SU-DHL-6 (cell line): ENCODE data around the gene VSTM4.

Experiments used
- H2AFZ ChIP-seq: fragments of 200-600 bp; sonication (generic); 2 replicates; pipeline ENCODE4 v1.6.1; 2014; ENCODE audit warnings: low read depth, mild to moderate bottlenecking, moderate library complexity, mixed read lengths, antibody characterized with exemption, low read length; ENCODE audit not compliant: severe bottlenecking
- H3F3A ChIP-seq: fragments of 200-600 bp; shearing (Covaris generic); 2 replicates; pipeline ENCODE4 v1.6.0; 2016; ENCODE audit warnings: antibody characterized with exemption, mild to moderate bottlenecking; ENCODE audit not compliant: insufficient read depth
- H3K27ac ChIP-seq: fragments of 200-600 bp; sonication (generic); 2 replicates; pipeline ENCODE4 v1.5.1; 2016; ENCODE audit warnings: low read depth, mild to moderate bottlenecking, low read length, moderate library complexity, mixed read lengths
- H3K27me3 ChIP-seq: fragments of 200-600 bp; sonication (generic), shearing (Covaris generic); 2 replicates; pipeline ENCODE4 v1.6.0; 2014; ENCODE audit warnings: mild to moderate bottlenecking, low read length
- H3K36me3 ChIP-seq: fragments of 200-600 bp; sonication (generic); 2 replicates; pipeline ENCODE4 v1.6.1; 2014; ENCODE audit warnings: mild to moderate bottlenecking, low read length, mixed read lengths
- H3K4me2 ChIP-seq: fragments of 300-600, 200-600 bp; shearing (Covaris generic), sonication (generic); 2 replicates; pipeline ENCODE4 v1.6.0; 2014; ENCODE audit warnings: low read length, low read depth, mild to moderate bottlenecking; ENCODE audit not compliant: poor library complexity, severe bottlenecking
- H3K4me3 ChIP-seq: fragments of 200-600 bp; sonication (generic); 2 replicates; pipeline ENCODE4 v1.5.1; 2014; ENCODE audit warnings: antibody characterized with exemption, low read length, mild to moderate bottlenecking, mixed read lengths; ENCODE audit not compliant: insufficient read depth, poor library complexity, severe bottlenecking
- H3K79me2 ChIP-seq: fragments of 200-600 bp; sonication (generic); 2 replicates; pipeline ENCODE4 v1.6.1; 2014; ENCODE audit warnings: mild to moderate bottlenecking, low read length, moderate library complexity; ENCODE audit not compliant: insufficient read depth
- H3K9ac ChIP-seq: fragments of 200-600 bp; sonication (generic); 2 replicates; pipeline ENCODE4 v1.7.0; 2014; ENCODE audit warnings: mild to moderate bottlenecking, low read length
- H3K9me2 ChIP-seq: fragments of 200-600 bp; sonication (generic); replicated peaks from 2 replicates; pipeline ENCODE4 v1.6.1; 2014; ENCODE audit warnings: low read length; ENCODE audit not compliant: insufficient read depth
- H3K9me3 ChIP-seq: fragments of 200-600 bp; sonication (generic); 2 replicates; pipeline ENCODE4 v1.6.1; 2014; ENCODE audit warnings: low read length, mixed read lengths; ENCODE audit not compliant: insufficient read depth
- H4K20me1 ChIP-seq: fragments of 200-600 bp; sonication (generic); 2 replicates; pipeline ENCODE4 v1.6.1; 2014; ENCODE audit warnings: low read depth, mild to moderate bottlenecking, antibody characterized with exemption, low read length, moderate library complexity, mixed read lengths
- EZH2phosphoT487 ChIP-seq: fragments of 200-600 bp; sonication (generic), shearing (Covaris generic); conservative IDR thresholded peaks from 2 replicates; pipeline ENCODE4 v1.6.1; 2018; ENCODE audit warnings: mild to moderate bottlenecking, antibody characterized with exemption, low read length, moderate library complexity, mixed read lengths
- TF ChIP-seq, protein P1 (sequence below): fragments of 200-600 bp; sonication (generic); IDR thresholded peaks from one replicate; pipeline ENCODE4 v1.5.1; 2017; ENCODE audit warnings: antibody characterized with exemption, mild to moderate bottlenecking, low read length, moderate library complexity; ENCODE audit not compliant: insufficient read depth, poor library complexity, severe bottlenecking

The VSTM4 gene

GRCh38 chr10:49139846-49140195 lies 24.5 kb upstream of the VSTM4 start:
- Histone ChIP-seq H3K79me2 (no peaks in the 10 kb centered on the region), H3K4me3 (no peak overlapping the region), H3K9me2 (no peaks in the 10 kb centered on the region), H2AFZ (no peak overlapping the region), H3K9ac (no peak overlapping the region), H3F3A (no peaks in the 10 kb centered on the region), H4K20me1 (no peaks in the 10 kb centered on the region), H3K36me3 (no peaks in the 10 kb centered on the region), H3K4me2 (no peak overlapping the region), H3K9me3 (no peaks in the 10 kb centered on the region), H3K27ac (no peak overlapping the region), H3K27me3 (no peaks in the 10 kb centered on the region)
- TF ChIP-seq, protein P1, sequence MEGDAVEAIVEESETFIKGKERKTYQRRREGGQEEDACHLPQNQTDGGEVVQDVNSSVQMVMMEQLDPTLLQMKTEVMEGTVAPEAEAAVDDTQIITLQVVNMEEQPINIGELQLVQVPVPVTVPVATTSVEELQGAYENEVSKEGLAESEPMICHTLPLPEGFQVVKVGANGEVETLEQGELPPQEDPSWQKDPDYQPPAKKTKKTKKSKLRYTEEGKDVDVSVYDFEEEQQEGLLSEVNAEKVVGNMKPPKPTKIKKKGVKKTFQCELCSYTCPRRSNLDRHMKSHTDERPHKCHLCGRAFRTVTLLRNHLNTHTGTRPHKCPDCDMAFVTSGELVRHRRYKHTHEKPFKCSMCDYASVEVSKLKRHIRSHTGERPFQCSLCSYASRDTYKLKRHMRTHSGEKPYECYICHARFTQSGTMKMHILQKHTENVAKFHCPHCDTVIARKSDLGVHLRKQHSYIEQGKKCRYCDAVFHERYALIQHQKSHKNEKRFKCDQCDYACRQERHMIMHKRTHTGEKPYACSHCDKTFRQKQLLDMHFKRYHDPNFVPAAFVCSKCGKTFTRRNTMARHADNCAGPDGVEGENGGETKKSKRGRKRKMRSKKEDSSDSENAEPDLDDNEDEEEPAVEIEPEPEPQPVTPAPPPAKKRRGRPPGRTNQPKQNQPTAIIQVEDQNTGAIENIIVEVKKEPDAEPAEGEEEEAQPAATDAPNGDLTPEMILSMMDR: no peak
- no peak for TF ChIP-seq EZH2phosphoT487

DNA sequence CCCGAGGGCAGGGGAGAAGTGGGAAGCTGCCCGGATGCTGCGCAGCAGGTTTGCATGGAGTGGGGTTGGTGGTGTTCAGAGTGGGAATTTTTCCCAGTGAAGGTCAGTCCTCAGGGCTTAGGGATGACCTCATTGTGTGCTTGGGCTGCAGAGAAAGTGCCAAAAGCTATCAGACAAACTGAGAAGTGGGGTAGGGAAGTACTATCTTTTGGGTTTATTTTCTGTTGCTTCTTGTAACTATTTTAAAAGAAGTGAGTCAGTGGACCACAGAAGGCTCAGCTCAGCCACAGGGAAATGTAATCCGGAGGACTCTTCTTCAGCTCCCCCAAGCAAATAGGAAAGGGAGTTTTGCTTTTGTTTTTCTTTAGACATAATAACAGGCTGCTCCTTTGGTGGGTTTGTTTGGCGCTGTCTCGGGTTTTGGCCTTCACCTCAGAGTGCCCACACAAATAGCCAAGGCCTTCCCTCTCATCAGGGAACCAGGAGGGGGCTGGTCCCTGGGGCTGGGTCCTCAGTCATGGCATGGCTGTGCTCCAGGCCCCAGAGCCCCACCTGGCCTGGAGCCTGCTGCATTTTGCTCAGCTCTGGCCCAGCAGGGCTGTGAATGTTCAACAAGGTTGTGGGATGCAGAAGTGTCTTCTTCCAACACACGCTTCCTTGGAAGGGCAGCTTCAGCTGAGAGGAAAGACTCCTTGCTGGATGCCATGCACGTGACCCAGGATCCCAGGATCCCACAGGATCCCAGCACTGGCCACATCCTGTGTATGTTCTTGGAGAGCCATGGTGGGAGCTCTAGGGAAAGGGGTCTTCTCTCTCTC lies 23.9 kb upstream of the VSTM4 start:
- no peak overlapping the region for H3K4me2 ChIP-seq
- no peaks in the 10 kb centered on the region for H3K27me3 ChIP-seq
- TF ChIP-seq, protein P1: no peak
- no peak for TF ChIP-seq EZH2phosphoT487
- H3F3A ChIP-seq: no peaks in the 10 kb centered on the region
- H3K9ac ChIP-seq: no peak overlapping the region
- H3K36me3 ChIP-seq: no peaks in the 10 kb centered on the region
- no peaks in the 10 kb centered on the region for H4K20me1 ChIP-seq
- H3K4me3 ChIP-seq: no peak overlapping the region
- no peaks in the 10 kb centered on the region for H3K79me2 ChIP-seq
- no peaks in the 10 kb centered on the region for H3K9me2 ChIP-seq
- no peak overlapping the region for H2AFZ ChIP-seq
- H3K27ac ChIP-seq: no peak overlapping the region
- no peaks in the 10 kb centered on the region for H3K9me3 ChIP-seq

GRCh38 chr10:49138361-49138891 lies 23.1 kb upstream of the VSTM4 start:
- no peak for TF ChIP-seq EZH2phosphoT487
- TF ChIP-seq, protein P1: no peak
- H4K20me1 ChIP-seq: no peaks in the 10 kb centered on the region

More at GRCh38 chr10:49138361-49138891, 23.1 kb upstream of the VSTM4 start:
- no peaks in the 10 kb centered on the region for H3K79me2 ChIP-seq
- H3K36me3 ChIP-seq: no peaks in the 10 kb centered on the region
- no peak overlapping the region for H2AFZ ChIP-seq
- H3K9me3 ChIP-seq: no peaks in the 10 kb centered on the region
- no peak overlapping the region for H3K27ac ChIP-seq
- no peak overlapping the region for H3K9ac ChIP-seq
- H3F3A ChIP-seq: no peaks in the 10 kb centered on the region
- H3K4me3 ChIP-seq: no peak overlapping the region
- no peak overlapping the region for H3K4me2 ChIP-seq
- H3K9me2 ChIP-seq: no peaks in the 10 kb centered on the region
- H3K27me3 ChIP-seq: no peaks in the 10 kb centered on the region
